GM18526 (cell line): Measurements from ENCODE around the gene MPP3.

Experiments
- POLR2A ChIP-seq: IDR thresholded peaks from 3 replicates; pipeline ENCODE4 v1.6.1; 2011; ENCODE audit not compliant: insufficient read length; ENCODE audit errors: extremely low read depth

Gene MPP3, protein sequence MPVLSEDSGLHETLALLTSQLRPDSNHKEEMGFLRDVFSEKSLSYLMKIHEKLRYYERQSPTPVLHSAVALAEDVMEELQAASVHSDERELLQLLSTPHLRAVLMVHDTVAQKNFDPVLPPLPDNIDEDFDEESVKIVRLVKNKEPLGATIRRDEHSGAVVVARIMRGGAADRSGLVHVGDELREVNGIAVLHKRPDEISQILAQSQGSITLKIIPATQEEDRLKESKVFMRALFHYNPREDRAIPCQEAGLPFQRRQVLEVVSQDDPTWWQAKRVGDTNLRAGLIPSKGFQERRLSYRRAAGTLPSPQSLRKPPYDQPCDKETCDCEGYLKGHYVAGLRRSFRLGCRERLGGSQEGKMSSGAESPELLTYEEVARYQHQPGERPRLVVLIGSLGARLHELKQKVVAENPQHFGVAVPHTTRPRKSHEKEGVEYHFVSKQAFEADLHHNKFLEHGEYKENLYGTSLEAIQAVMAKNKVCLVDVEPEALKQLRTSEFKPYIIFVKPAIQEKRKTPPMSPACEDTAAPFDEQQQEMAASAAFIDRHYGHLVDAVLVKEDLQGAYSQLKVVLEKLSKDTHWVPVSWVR

DNA sequence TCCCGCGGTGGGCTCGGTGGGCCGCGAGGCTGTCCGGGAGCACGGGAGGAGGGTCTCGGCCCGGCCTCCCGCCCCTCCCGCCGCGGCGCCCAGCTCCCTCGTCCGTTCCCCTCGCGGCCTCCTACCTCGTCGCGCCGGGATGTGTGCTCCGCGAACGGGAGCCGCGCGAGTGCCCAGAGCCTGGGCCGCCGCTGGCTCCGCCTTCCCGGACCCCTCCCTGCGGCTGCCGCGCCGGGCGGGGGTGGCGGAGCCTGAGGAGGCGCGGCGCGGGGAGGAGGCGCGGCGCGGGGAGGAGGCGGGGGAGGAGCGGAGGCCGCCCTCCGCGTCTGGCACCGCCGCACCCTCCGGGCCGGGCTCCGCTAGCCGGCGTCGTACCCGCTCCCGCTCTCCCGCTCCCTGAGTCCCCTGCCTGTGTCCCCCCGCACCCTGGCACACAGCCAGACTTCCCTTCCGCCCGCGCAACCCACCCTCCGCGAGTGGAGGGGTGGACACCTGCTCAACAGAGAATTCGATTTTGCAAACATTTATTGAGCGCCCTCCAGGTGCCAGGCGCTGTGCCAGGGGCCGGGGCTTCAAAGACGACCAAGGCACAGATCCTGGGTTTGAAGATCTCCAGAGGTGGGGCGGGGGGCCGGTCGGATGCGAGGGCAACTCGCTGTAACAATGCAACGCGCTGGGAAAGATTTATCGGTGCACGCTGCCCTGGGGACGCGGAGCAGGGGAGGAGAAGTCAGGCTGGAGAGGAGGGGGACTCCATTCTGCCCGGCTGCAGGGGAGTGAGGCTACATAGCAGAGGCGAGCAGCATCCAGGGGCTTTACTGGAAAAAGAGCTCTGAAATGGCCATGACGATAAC is at the start of gene MPP3:
Gene MPP3, minus strand, starts transcription at position 171 of the 854 bp plus-strand sequence. CDS start 1,240 bp downstream, outside the sequence.
- TF ChIP-seq POLR2A: no peak

DNA sequence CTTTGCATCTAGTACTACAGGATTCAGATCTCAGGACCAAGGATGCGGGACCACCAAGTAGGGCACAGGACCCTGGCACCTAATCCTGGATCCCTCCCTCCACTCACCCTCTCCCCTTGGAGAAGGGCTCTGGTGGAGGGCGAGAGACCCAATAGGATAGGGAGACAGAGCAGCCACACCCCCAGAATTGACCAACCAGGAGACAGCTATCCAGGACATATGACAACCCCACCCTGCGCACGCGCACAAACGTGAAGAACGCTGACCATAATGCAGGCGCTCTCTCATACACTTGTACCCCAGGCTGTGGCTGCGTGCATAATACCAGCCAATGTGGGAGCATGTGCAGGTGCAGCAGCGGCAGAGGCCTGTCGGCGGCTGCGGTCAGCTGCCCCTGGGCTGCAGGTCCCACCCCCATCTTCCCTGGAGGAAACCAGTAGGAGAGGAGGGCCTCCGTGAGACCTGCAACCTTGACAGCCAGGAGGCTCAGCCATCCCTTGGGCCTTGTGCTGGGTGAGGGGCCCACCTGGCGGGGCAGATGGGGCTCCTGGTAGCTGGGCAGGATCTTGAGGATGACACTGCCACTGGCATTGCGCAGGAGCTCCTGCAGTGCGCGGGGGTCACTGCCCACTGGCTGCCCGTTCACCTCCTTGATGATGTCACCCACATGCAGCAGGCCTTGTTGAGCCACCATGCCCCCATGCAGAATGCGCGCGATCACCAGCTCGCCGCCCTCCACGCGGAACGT is 49.0 kb upstream of the MPP3 start:
- TF ChIP-seq POLR2A: no peak

DNA sequence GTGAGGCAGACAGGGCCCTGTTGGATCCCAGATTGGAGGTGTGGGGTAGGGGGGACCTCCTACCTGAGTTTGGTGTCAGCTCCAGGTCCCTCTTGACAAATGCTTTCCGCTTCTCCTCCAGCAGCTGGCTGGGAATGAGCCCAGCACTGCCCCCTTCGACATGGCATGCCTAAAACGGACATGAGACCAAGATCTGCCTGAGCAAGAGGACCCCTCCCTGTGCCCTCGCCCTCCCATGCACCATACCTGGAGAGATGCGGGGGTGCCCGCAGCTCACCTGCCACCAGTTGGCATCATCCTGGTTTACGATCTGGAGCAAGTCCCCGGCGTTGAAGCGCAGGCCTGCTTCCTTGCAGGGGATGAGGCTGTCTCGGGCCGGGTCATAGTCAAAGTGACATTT is 48.2 kb upstream of the MPP3 start:
- no peak for TF ChIP-seq POLR2A

DNA sequence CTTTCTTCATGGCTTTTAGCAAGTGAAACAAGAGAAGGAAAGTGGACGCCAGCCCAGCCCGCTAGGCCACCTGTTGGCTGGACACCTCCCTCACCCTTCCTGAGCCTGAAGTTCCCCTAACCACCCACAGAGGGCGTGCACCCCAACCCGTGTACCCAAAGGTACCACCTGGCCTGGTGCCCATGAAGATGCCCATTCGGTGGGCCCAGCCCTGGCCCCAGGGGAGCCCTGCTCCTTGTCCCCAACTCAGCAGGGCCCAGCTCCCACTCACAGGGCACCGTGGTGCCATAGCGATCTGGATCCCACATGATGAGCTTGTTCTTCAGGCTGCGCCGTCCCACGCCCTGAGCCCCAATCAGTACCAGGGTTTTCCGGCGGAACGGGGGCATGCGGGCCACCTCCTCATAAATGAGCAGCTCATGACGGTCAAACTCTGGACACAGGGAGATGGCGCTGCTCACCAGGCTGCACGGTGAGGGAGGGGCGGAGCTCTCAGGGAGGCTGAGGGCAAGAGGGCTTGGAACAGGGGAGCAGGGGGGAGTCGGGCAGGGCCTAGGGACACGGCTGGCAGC is 47.6 kb upstream of the MPP3 start:
- TF ChIP-seq POLR2A: no peak

DNA sequence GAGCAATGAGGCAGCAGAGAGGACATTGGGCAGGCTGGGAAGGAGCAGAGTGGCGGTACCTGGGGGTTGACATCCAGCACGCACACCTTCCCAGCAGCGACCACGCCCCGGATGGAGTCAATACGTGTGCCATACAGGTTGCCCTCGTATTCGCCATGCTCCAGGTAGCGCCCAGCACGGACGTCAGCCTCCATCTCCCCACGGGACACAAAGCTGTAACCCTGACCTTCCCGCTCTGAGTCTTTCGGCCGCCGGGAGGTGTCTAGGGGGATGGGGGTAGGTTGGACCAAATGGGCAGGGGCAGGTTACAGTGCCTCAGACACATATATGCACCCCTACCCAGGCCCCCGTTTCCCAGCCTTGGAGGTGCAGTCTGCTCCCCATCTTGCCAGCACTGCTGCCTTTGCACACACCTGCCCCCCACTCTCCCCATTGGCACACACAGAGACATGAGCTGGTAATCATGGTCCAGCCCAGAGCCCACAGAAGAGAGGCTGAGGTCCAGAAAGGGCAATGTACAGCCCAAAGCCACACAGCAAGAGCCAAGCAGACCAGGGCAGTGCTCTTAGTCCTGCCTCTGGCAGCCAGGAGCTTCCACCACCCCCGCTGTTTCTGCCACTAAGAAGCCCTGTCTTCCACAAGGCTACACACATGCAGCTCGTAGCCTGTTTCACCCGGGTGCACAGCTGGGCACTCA is 46.9 kb upstream of the MPP3 start:
- TF ChIP-seq POLR2A: no peak

DNA sequence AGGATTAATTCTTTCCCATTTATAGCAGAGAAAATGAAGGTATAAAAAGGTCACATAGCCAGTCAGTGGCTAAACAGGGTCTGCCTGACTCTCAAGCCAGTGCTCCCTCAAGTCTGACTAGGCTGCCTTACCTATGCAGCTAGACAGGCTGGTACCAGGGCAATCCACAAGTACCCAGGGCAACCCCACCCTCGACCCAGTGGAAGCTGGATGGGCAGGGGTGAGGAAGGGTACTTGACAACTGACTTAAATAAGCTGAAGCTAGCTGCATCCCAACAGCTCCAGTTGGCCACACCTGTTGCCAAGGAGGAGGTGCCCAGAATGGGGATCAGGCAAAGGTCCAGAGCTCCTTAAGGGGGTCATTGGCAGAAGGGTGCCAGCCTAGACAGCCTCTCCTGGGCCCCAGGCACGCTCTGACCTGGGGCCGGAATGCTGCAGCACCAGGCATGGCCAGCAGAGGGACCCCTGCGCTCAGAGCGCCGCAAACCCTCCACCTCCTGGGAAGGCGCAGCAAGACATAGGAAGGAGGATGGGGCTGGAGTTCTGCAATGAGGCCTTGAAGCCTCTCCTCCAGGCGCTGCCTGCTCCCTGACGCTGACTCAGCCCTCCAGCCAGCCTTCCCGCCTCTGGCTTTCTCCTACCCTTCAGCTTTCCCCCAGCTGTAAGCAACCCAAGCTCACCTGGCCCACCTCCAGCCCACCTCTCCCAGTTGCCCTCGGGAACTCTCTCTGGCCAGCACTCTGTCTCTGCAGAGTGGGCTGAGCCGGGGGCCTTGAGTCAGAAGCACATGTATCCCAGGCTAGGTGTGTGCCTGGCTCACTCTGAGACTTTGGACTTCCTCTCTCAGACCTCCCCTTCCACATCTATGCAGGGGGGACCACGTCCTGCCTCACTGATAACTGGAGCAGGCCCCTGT is 45.6 kb upstream of the MPP3 start:
- TF ChIP-seq POLR2A: no peak

DNA sequence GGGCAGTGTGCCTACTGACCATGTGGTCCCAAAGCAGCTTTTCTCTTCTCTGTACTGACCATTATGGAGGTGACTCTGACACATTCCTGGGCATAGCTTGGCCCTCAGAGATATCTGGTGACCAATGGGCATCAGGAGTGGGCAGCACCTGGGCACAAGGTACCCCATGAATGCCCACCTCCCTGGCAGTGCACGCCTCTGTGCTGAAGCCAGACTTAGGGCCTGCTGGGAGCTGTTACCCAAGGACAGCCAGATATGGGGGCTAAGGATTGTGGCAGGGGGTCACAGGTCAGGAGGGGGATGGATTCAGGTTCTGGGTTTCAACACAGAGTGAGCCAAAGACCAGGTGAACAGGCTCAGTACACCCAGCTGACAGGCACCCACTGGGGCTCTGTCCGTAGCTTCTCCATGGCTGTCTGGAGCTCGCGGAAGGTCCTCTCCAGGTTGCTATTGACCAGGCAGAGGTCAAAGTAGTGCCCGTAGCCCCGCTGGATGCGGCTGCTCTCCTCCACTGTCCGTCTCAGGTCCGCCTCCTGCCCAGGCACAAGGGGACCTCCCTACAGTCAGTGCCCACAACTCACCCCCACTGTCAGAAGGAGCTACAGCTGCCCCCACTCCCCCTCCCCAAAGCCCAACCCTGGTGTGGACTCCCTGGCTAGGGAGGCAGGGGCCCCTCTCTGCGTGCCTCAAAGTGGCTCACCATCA is 44.7 kb upstream of the MPP3 start:
- no peak for TF ChIP-seq POLR2A

DNA sequence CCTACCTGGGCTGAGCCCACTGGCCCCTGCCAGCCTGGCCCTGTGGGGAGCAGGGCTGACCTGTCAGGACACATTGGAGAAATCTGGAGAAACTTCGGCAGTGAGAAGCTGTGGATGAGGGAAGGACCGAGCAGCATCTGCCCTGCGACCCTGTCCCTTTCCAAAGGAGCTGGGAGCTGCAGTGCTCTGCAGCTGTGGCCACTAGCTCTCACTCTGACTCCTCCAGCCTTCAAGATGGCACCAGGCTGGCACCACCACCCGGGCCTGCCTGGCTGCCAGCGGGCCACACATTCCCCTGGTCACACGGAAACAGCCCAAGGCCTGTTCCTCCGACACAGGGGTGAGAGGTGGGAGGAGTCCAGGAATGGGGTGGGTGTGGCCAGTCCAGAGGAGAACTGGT is 44.1 kb upstream of the MPP3 start:
- no peak for TF ChIP-seq POLR2A

DNA sequence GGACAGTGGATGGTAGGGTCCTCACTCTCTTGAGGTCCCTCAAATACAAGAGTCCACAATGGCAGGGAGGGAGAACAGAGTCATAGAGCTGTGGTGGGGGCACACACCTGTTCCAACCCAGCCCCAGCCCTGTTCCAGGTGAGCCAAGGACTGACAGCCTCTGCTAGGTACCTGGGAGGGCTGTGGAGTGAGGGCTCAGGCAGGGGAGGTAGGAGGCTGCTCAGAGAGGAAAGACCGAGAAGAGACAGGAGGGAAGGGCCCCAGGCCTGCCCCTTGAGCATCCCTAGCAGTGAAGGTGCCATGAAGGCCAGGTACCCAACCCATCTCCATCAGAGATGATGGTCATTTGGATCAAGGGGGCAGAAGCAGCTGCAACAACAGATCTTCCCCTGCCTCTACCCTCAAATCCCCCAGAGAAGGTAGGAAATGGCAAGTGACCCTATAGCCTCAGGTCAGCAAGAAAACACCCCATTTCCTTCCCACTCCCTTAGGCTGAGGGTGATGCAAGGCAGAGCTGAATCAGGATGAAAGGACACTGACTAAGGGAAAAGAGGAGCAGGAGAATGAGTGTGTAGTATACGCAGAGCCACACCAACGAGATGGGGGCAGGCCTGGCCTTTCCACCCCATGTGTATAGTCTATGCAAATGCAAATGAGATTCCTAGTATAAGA is 42.7 kb upstream of the MPP3 start:
- TF ChIP-seq POLR2A: no peak

DNA sequence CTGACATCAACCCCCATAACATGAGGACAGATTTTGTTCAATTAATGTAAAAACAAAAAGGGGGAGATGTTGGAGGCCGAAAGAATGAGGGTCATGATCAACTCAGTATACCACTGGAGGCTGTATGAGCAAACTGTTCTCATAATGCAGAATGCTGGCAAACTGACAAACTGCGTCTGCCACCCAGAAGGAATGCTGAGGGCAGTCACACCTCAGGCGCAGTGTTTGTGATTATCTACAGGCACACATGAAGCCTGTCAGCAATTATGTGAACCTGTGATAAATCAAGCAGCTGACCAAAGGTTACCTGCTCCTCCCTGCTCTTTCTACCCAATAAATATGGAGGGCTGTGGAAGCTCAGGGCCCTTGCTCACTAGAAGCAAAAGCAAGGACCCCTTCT is 41.3 kb upstream of the MPP3 start:
- no peak for TF ChIP-seq POLR2A

DNA sequence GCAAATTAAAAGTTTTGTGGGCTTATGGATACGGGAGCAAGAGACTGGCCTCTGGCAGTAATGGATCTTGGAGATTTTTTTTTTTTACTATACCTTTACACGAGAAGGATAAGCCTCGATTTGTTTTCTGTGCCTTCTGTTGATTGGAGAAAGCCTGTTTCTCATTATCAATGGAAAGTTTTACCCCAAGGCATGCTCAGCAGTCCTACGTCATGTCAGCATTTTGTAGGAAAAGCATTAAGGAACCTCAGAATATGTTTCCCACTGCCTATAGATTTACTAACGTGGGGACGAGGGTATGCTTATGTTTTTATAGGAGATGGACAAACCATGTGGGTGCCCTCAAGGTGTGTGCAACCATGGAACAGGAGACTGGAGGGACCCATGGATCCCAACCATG is 40.9 kb upstream of the MPP3 start:
- TF ChIP-seq POLR2A: no peak

DNA sequence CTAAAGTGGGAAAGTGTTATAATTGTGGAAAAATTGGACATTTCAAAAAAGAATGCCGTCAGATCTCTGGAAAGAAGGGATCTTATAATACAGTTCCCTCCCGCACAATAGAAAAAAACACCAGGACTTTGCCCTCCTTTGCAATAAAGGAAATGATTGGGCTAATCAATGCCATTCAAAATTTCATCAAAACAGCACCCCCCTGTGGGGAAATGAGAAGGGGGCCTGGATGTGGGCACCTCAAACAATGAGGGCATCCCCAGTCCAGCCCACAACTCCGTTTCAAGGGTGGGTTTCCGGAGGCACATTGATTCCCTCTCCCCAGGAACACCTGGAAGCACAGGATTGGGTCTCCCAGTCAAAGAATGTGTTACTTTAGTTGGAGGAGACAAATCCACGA is 40.1 kb upstream of the MPP3 start:
- TF ChIP-seq POLR2A: no peak
